ENCODE results near the gene FNDC3B.

FNDC3B gene

DNA sequence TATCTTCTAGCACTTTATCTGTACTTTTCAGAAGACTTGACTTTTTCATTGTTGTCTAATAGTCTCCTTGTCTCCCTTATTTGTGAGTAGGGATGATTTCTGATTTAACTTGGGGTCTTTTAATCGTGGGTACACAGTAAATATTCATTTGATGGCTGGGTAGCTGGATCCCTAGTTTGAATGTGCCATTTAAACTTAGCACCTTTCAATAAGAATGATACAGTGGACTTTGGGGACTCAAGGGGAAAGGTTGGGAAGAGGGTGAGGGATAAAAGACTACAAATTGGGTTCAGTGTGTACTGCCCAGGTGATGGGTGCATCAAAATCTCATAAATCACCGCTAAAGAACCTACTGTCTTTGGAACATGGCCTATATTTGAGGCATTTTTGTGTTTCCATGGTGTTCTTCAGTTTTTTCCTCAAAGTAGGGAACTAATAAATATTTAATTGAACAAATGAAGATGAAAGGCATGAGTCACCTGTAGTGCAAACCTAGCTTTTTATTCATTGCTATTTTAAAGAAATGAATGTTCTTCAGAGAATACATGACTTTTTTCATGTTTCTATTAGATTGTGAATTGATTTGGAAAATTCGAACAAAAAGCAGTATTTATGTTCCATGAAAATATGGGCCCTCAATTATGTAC lies 12.1 kb downstream of the FNDC3B start:
- H3K36me3 ChIP-seq (ENCODE audit: control insufficient read depth in 4 of 4, insufficient read depth in 4 of 4, low read length in 3 of 4) = peaks cover 2 to 47% (median 6%) of the 10 kb centered on the region in 4 experiments

DNA sequence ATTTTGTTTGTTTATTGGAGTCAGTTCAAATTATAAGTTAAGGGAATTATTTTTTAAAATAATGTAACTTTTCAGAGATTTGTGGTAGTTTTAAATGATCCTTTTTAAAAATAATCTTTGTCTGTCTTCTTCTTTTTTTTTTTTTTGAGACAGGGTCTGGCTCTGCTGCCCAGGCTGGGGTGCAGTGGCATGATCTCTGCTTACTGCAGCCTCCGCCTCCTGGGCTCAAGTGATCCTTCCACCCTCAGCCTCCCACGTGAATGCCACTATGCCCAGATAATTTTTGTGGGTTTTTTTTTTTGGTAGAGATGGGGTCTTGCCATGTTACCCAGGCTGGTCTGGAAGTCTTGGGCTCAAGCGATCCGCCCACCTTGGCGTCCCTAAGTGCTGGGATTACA lies 12.6 kb downstream of the FNDC3B start:
- Histone ChIP-seq H3K4me3 (ENCODE audit: control insufficient read depth in 1 of 7, extremely low read depth in 1 of 7, insufficient read depth in 4 of 7, low read depth in 2 of 7, low read length in 6 of 7) (no peak overlapping the region), H3K27me3 (replicated peaks in 2 of 5; ENCODE audit: control insufficient read depth in 4 of 5, insufficient read depth in 5 of 5, low read length in 4 of 5) (no peaks in the 10 kb centered on the region), H3K36me3 (ENCODE audit: control insufficient read depth in 4 of 4, insufficient read depth in 4 of 4, low read length in 3 of 4) (peaks cover 2 to 47% (median 6%) of the 10 kb centered on the region in 4 experiments), H3K9me3 (ENCODE audit: control extremely low read depth in 1 of 5, control insufficient read depth in 4 of 5, insufficient read depth in 2 of 5, low read depth in 1 of 5, low read length in 4 of 5) (no peaks in the 10 kb centered on the region), H3K27ac (ENCODE audit: insufficient read depth in 1 of 2, low read depth in 1 of 2, low read length in 2 of 2, poor library complexity in 1 of 2, severe bottlenecking in 2 of 2) (no peak overlapping the region), H3K4me1 (ENCODE audit: control extremely low read depth in 1 of 4, control insufficient read depth in 4 of 4, insufficient read depth in 4 of 4, low read length in 3 of 4) (peaks cover 0 to 18% (median 4%) of the 10 kb centered on the region in 4 experiments)
- CTCF ChIA-PET = no interaction called here
- WGBS (ENCODE audit: insufficient coverage) = 94% methylated on average over 3 of the region's 5 CpGs
- POLR2A ChIA-PET = no interaction called here
- DNase-seq = no peak

More for the DNA sequence above, 12.1 kb downstream of the FNDC3B start:
- Histone ChIP-seq H3K27ac (ENCODE audit: insufficient read depth in 1 of 2, low read depth in 1 of 2, low read length in 2 of 2, poor library complexity in 1 of 2, severe bottlenecking in 2 of 2) (no peak overlapping the region), H3K9me3 (ENCODE audit: control extremely low read depth in 1 of 5, control insufficient read depth in 4 of 5, insufficient read depth in 2 of 5, low read depth in 1 of 5, low read length in 4 of 5) (no peaks in the 10 kb centered on the region), H3K4me3 (ENCODE audit: control insufficient read depth in 1 of 7, extremely low read depth in 1 of 7, insufficient read depth in 4 of 7, low read depth in 2 of 7, low read length in 6 of 7) (no peak overlapping the region), H3K27me3 (replicated peaks in 2 of 5; ENCODE audit: control insufficient read depth in 4 of 5, insufficient read depth in 5 of 5, low read length in 4 of 5) (no peaks in the 10 kb centered on the region), H3K4me1 (ENCODE audit: control extremely low read depth in 1 of 4, control insufficient read depth in 4 of 4, insufficient read depth in 4 of 4, low read length in 3 of 4) (peaks cover 0 to 17% (median 4%) of the 10 kb centered on the region in 4 experiments)
- DNase-seq = no peak
- ChIA-PET POLR2A (no interaction called here), CTCF (no interaction called here)
- WGBS (ENCODE audit: insufficient coverage) = 89% methylated on average over 1 of the region's 3 CpGs

DNA sequence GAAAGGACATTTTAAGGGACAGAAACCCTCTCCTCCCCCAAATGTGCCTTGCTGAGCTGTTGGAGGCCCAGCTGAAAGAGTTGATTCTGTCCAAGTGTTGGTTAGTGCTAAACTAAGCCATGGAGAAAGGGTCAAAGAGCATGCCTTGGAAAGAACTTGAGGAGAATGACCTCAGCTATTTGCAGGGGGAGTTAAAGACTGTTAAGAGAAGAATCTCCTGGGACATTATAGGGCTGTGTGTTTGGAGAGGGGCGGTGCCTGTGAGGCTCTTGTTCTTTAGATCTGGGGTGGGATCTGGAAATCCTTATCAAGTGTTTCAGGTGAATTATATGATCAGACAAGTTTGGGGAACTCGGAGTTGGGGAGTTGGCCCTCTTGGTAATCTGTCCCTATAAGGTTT lies 13.0 kb downstream of the FNDC3B start:
- H3K27ac ChIP-seq (ENCODE audit: insufficient read depth in 1 of 2, low read depth in 1 of 2, low read length in 2 of 2, poor library complexity in 1 of 2, severe bottlenecking in 2 of 2) = no peak overlapping the region
- H3K4me1 ChIP-seq (ENCODE audit: control extremely low read depth in 1 of 4, control insufficient read depth in 4 of 4, insufficient read depth in 4 of 4, low read length in 3 of 4) = peaks cover 0 to 18% (median 4%) of the 10 kb centered on the region in 4 experiments
- WGBS (ENCODE audit: insufficient coverage) = no CpG with 5 or more reads among the region's 2 CpGs
- H3K36me3 ChIP-seq (ENCODE audit: control insufficient read depth in 4 of 4, insufficient read depth in 4 of 4, low read length in 3 of 4) = peaks cover 2 to 48% (median 6%) of the 10 kb centered on the region in 4 experiments
- H3K4me3 ChIP-seq (ENCODE audit: control insufficient read depth in 1 of 7, extremely low read depth in 1 of 7, insufficient read depth in 4 of 7, low read depth in 2 of 7, low read length in 6 of 7) = no peak overlapping the region
- no peak for DNase-seq
- ChIA-PET CTCF (interaction anchor here (0.6 kb wide), 1 partner anchor 110 kb away, joined by 3 read pairs; no protein-coding TSS in a partner anchor), POLR2A (no interaction called here)
- no peaks in the 10 kb centered on the region for H3K9me3 ChIP-seq (ENCODE audit: control extremely low read depth in 1 of 5, control insufficient read depth in 4 of 5, insufficient read depth in 2 of 5, low read depth in 1 of 5, low read length in 4 of 5)
- H3K27me3 ChIP-seq (replicated peaks in 2 of 5; ENCODE audit: control insufficient read depth in 4 of 5, insufficient read depth in 5 of 5, low read length in 4 of 5) = no peaks in the 10 kb centered on the region

DNA sequence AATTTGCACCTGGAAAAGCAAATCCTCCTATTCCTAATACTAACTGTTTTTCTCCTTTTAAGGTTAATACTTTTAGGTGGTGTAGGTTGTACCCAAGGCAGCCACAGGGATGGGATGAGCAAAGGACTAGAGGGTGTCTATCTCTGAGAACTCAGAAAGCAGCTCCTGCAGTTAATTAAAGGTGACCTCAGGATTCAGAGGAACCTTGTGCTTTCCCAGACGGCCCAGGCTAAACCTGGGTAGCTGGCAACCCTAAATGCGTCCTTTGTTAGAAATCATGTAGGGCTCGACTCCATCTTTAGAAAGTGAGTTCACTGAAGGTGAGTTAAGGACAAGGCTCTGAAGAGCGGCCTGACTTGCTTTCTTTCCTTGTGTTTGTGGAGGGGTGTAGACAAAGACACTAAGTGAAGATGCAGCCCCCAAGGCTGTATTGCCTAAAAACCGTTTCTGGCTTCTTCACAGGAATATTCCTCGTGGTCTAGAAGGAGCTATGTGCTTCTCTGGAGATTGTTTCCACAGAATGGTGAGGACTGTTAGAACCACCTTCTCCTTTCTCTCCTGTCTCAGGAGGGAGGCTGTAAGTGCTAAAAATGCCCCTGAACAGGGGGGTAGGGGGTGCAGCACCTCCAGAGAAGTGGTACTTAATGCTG lies 14.9 kb downstream of the FNDC3B start:
- ChIA-PET POLR2A (interaction anchor here (0.6 kb wide), 1 partner anchor 182 kb away, joined by 4 read pairs; no protein-coding TSS in a partner anchor), CTCF (interaction anchor here (1.1 kb wide), 1 partner anchor 16 kb away, joined by 3 read pairs; no protein-coding TSS in a partner anchor)
- 100% methylated on average over 4 of the region's 6 CpGs for WGBS (ENCODE audit: insufficient coverage)
- no peak for DNase-seq
- peaks cover 2 to 43% (median 7%) of the 10 kb centered on the region in 4 experiments for H3K36me3 ChIP-seq (ENCODE audit: control insufficient read depth in 4 of 4, insufficient read depth in 4 of 4, low read length in 3 of 4)
- H3K9me3 ChIP-seq (ENCODE audit: control extremely low read depth in 1 of 5, control insufficient read depth in 4 of 5, insufficient read depth in 2 of 5, low read depth in 1 of 5, low read length in 4 of 5) = no peaks in the 10 kb centered on the region
- no peak overlapping the region for H3K27ac ChIP-seq (ENCODE audit: insufficient read depth in 1 of 2, low read depth in 1 of 2, low read length in 2 of 2, poor library complexity in 1 of 2, severe bottlenecking in 2 of 2)
- H3K27me3 ChIP-seq (replicated peaks in 2 of 5; ENCODE audit: control insufficient read depth in 4 of 5, insufficient read depth in 5 of 5, low read length in 4 of 5) = no peaks in the 10 kb centered on the region
- peaks cover 0 to 25% (median 4%) of the 10 kb centered on the region in 4 experiments for H3K4me1 ChIP-seq (ENCODE audit: control extremely low read depth in 1 of 4, control insufficient read depth in 4 of 4, insufficient read depth in 4 of 4, low read length in 3 of 4)
- H3K4me3 ChIP-seq (ENCODE audit: control insufficient read depth in 1 of 7, extremely low read depth in 1 of 7, insufficient read depth in 4 of 7, low read depth in 2 of 7, low read length in 6 of 7) = no peak overlapping the region

DNA sequence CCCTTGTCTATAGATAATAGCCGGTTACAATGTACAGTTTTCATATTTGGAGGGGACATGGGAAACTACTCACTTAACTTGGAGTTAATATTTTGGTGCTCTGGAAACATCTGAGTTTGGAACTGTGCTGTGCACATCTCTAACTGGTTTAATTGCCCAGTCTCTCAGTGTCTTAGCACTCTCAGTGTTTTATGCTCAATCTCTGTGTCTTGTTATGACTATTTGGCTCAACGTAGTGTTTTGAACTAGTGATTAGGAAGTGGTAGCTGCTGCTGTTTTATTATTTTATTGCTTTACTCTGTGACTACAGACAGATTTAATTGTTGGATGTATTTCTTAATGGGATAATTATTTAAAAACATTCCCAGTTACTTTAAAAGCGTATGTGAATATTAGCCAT lies 17.0 kb downstream of the FNDC3B start:
- ChIA-PET POLR2A (no interaction called here), CTCF (interaction anchor here (0.9 to 1.2 kb wide), 4 partner anchors 9 to 14 kb away, joined by 3 to 4 read pairs (median 3); no protein-coding TSS in a partner anchor)
- Histone ChIP-seq H3K4me3 (ENCODE audit: control insufficient read depth in 1 of 7, extremely low read depth in 1 of 7, insufficient read depth in 4 of 7, low read depth in 2 of 7, low read length in 6 of 7) (no peak overlapping the region), H3K27ac (ENCODE audit: insufficient read depth in 1 of 2, low read depth in 1 of 2, low read length in 2 of 2, poor library complexity in 1 of 2, severe bottlenecking in 2 of 2) (no peak overlapping the region), H3K9me3 (ENCODE audit: control extremely low read depth in 1 of 5, control insufficient read depth in 4 of 5, insufficient read depth in 2 of 5, low read depth in 1 of 5, low read length in 4 of 5) (no peaks in the 10 kb centered on the region), H3K36me3 (ENCODE audit: control insufficient read depth in 4 of 4, insufficient read depth in 4 of 4, low read length in 3 of 4) (peaks cover 2 to 32% (median 7%) of the 10 kb centered on the region in 4 experiments), H3K4me1 (ENCODE audit: control extremely low read depth in 1 of 4, control insufficient read depth in 4 of 4, insufficient read depth in 4 of 4, low read length in 3 of 4) (peaks cover 1 to 39% (median 4%) of the 10 kb centered on the region in 4 experiments), H3K27me3 (replicated peaks in 2 of 5; ENCODE audit: control insufficient read depth in 4 of 5, insufficient read depth in 5 of 5, low read length in 4 of 5) (no peaks in the 10 kb centered on the region)
- DNase-seq = no peak
- 80% methylated on average over 2 of the region's 3 CpGs for WGBS (ENCODE audit: insufficient coverage)

DNA sequence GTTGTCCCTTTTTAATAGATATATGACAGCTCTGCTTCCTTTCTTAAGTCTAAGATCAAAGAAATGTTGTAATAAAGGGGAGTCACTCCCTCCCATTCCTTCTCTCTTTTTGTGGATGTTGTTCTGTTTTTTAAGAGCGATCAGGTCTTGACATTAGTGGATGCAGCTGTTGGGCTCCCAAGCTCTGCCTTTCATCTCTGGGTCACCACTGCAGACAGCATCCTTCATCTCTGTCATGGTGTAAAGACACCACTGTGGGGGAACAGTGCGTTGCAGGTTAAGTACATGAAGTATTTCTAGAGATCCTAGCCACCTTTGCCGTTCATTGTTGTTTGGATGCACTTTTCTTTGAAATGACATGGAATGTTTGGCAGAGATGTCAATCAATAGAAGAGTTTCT lies 17.7 kb downstream of the FNDC3B start:
- H3K27ac ChIP-seq (ENCODE audit: insufficient read depth in 1 of 2, low read depth in 1 of 2, low read length in 2 of 2, poor library complexity in 1 of 2, severe bottlenecking in 2 of 2) = no peak overlapping the region
- no peaks in the 10 kb centered on the region for H3K27me3 ChIP-seq (replicated peaks in 2 of 5; ENCODE audit: control insufficient read depth in 4 of 5, insufficient read depth in 5 of 5, low read length in 4 of 5)
- ChIA-PET POLR2A (interaction anchor here (1.1 kb wide), 1 partner anchor 18 kb away, joined by 3 read pairs; the partner anchor contains the start of gene FNDC3B), CTCF (interaction anchor here (0.8 to 1.2 kb wide), 5 partner anchors 9 to 24 kb away, joined by 3 to 4 read pairs (median 3); no protein-coding TSS in a partner anchor)
- no peaks in the 10 kb centered on the region for H3K9me3 ChIP-seq (ENCODE audit: control extremely low read depth in 1 of 5, control insufficient read depth in 4 of 5, insufficient read depth in 2 of 5, low read depth in 1 of 5, low read length in 4 of 5)
- DNase-seq = peak in 2 of 3 donors; percentile 29 to 40
- H3K4me1 ChIP-seq (ENCODE audit: control extremely low read depth in 1 of 4, control insufficient read depth in 4 of 4, insufficient read depth in 4 of 4, low read length in 3 of 4) = peaks cover 7 to 45% (median 9%) of the 10 kb centered on the region in 4 experiments
- WGBS (ENCODE audit: insufficient coverage) = 100% methylated on average over 1 of the region's 3 CpGs
- H3K36me3 ChIP-seq (ENCODE audit: control insufficient read depth in 4 of 4, insufficient read depth in 4 of 4, low read length in 3 of 4) = peaks cover 2 to 29% (median 6%) of the 10 kb centered on the region in 4 experiments
- H3K4me3 ChIP-seq (ENCODE audit: control insufficient read depth in 1 of 7, extremely low read depth in 1 of 7, insufficient read depth in 4 of 7, low read depth in 2 of 7, low read length in 6 of 7) = no peak overlapping the region
